ENCODE measurements around the gene JUN.

DNA sequence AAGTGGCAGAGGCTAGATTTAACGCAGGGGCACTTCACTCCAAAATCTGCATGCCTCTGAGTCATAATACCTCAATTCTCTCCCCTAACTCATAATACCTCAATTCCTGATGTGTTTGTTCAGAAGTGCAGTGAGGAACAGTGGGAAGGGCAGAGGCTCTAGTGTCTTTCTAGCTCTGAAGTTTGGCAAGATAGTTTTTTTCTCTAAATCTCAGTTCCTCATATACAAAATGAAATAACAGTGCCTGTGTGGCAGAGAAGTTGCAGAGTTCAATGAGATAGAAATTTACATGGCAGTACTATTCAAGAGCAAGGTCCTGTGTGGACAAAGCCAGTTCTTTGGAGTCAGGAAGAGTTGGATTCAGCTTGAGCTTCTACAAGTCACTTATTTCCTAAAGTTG, 9.8 kb downstream of the JUN start:
- TF ChIP-seq POLR2A (IDR thresholded peaks at IDR 0.05; ENCODE audit: low read length) = no peak
- no peak for TF ChIP-seq GATA1 (IDR thresholded peaks at IDR 0.05; ENCODE audit: low read depth, low read length)
